GM12878 (cell line): ENCODE results near the gene ATG14. TPM values are rescaled to one million over a fixed set of nuclear protein-coding genes. Genes with fewer than 3 reads are reported as not detected.

Source experiments
- BRCA1 ChIP-seq: IDR thresholded peaks from 2 replicates; pipeline ENCODE4 v1.6.1; 2011; ENCODE audit warnings: low read depth, low read length, improper control_type of control experiment
- CBX3 ChIP-seq: fragments of 200-600 bp; sonication (generic); IDR thresholded peaks from 2 replicates; pipeline ENCODE4 v1.6.1; 2016; ENCODE audit warnings: low read depth, borderline replicate concordance
- FOS ChIP-seq: IDR thresholded peaks from 3 replicates; pipeline ENCODE4 v1.6.1; 2011; ENCODE audit warnings: borderline replicate concordance; ENCODE audit not compliant: insufficient read length; ENCODE audit errors: extremely low read depth
- IRF3 ChIP-seq: fragments of 450-650 bp; IDR thresholded peaks from 2 replicates; pipeline ENCODE4 v1.6.1; 2014; ENCODE audit warnings: mild to moderate bottlenecking
- MTA2 ChIP-seq: fragments of 450-650 bp; IDR thresholded peaks from 2 replicates; pipeline ENCODE4 v1.6.1; 2016; ENCODE audit warnings: low read depth, mild to moderate bottlenecking, moderate library complexity
- NFIC ChIP-seq: IDR thresholded peaks from 2 replicates; pipeline ENCODE4 v1.6.1; 2012; ENCODE audit warnings: low read depth, mild to moderate bottlenecking, inconsistent platforms, low read length, moderate library complexity
- PAX8 ChIP-seq: fragments of 450-650 bp; IDR thresholded peaks from 2 replicates; pipeline ENCODE4 v1.6.1; 2017; ENCODE audit warnings: mild to moderate bottlenecking, moderate library complexity
- SMARCA5 ChIP-seq: fragments of 450-650 bp; IDR thresholded peaks from 2 replicates; pipeline ENCODE4 v1.6.1; 2017; ENCODE audit warnings: mild to moderate bottlenecking
- SRF ChIP-seq, 2 experiments: IDR thresholded peaks; 2 replicates each; pipeline ENCODE4 v1.6.1; 2011; ENCODE audit warnings: low read depth in 2 of 2, low read length in 2 of 2, mild to moderate bottlenecking in 1 of 2, moderate library complexity in 1 of 2
- STAT3 ChIP-seq: IDR thresholded peaks from 2 replicates; pipeline ENCODE4 v1.6.1; 2011; ENCODE audit warnings: low read depth, low read length, improper control_type of control experiment
- SUZ12 ChIP-seq: fragments of 200-600 bp; sonication (generic); IDR thresholded peaks from one replicate; pipeline ENCODE4 v1.6.1; 2018; ENCODE audit warnings: antibody characterized with exemption, mild to moderate bottlenecking; ENCODE audit not compliant: unreplicated experiment
- ZNF207 ChIP-seq: fragments of 450-650 bp; IDR thresholded peaks from 2 replicates; pipeline ENCODE4 v1.6.1; 2014; ENCODE audit warnings: antibody characterized with exemption, mild to moderate bottlenecking, borderline replicate concordance
- polyA plus RNA-seq, 11 experiments: library from polyadenylated mRNA; depleted of rRNA in 4 of 11; unstranded in 6 of 11; stranded (reverse) in 5 of 11; fragments of >200 nt; fragmentation: Nextera tagmentation in 4 of 11; fragmentation: Illumina TruSeq in 1 of 11; extraction: Ambion mirVana in 4 of 11; extraction: Trizol in 1 of 11; gene quantifications; 1 replicate in 1 of 11; 2 replicates in 10 of 11; pipeline versions ENCODE4 v1.2.1 to v1.2.3, GENCODE V29; 2011 to 2016; ENCODE audit warnings: inconsistent platforms in 2 of 11, missing spikeins in 2 of 11, low read depth in 1 of 11
- total RNA-seq, 4 experiments: library from RNA; depleted of rRNA in 3 of 4; stranded (reverse); fragments of >200 nt in 3 of 4; fragmentation: Illumina TruSeq in 1 of 4; extraction: Trizol in 1 of 4; gene quantifications; 2 replicates each; pipeline versions ENCODE4 v1.2.1 to v1.2.3, GENCODE V29; 2013 to 2021
- TF ChIP-seq, protein P1 (sequence below), 3 experiments: IDR thresholded peaks in 2 of 3; conservative IDR thresholded peaks in 1 of 3; 2 replicates each; pipeline ENCODE4 v1.5.1; 2011; ENCODE audit warnings: low read depth in 3 of 3, low read length in 3 of 3, mild to moderate bottlenecking in 3 of 3, control low read depth in 2 of 3, moderate library complexity in 2 of 3, inconsistent platforms in 1 of 3, mixed read lengths in 1 of 3; ENCODE audit not compliant: control insufficient read depth in 2 of 3, insufficient read depth in 1 of 3; ENCODE audit errors: extremely low read depth in 1 of 3
- TF ChIP-seq, protein P2 (sequence below): fragments of 450-650 bp; IDR thresholded peaks from 2 replicates; pipeline ENCODE4 v1.6.1; 2017; ENCODE audit warnings: mild to moderate bottlenecking, moderate library complexity
- TF ChIP-seq, protein P3 (sequence below): fragments of 150-350 bp; IDR thresholded peaks from 2 replicates; pipeline ENCODE4 v1.6.1; 2016; ENCODE audit warnings: low read depth, low read length
- TF ChIP-seq, protein P4 (sequence below): fragments of 450-650 bp; IDR thresholded peaks from 2 replicates; pipeline ENCODE4 v1.6.1; 2017; ENCODE audit warnings: low read depth, mild to moderate bottlenecking, moderate library complexity

ATG14 gene
- total and polyA plus RNA-seq, 10 of the 15 experiments (the other 5 are each of a cell fraction or from before 2014, with no cell fraction given) = 1.1 to 6.4 (median 5.0) TPM

GRCh38 chr14:55411426-55412389 is at the start of gene ATG14 (continued):
- peak; percentile 63; the same call in 1 of the 2 replicates for TF ChIP-seq NFIC
- no peak for TF ChIP-seq IRF3
- TF ChIP-seq, protein P1, sequence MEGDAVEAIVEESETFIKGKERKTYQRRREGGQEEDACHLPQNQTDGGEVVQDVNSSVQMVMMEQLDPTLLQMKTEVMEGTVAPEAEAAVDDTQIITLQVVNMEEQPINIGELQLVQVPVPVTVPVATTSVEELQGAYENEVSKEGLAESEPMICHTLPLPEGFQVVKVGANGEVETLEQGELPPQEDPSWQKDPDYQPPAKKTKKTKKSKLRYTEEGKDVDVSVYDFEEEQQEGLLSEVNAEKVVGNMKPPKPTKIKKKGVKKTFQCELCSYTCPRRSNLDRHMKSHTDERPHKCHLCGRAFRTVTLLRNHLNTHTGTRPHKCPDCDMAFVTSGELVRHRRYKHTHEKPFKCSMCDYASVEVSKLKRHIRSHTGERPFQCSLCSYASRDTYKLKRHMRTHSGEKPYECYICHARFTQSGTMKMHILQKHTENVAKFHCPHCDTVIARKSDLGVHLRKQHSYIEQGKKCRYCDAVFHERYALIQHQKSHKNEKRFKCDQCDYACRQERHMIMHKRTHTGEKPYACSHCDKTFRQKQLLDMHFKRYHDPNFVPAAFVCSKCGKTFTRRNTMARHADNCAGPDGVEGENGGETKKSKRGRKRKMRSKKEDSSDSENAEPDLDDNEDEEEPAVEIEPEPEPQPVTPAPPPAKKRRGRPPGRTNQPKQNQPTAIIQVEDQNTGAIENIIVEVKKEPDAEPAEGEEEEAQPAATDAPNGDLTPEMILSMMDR (IDR thresholded peaks at IDR 0.05 in 2 of 3, conservative IDR thresholded peaks at IDR 0.05 in 1 of 3; ENCODE audit: control insufficient read depth in 2 of 3, extremely low read depth in 1 of 3, insufficient read depth in 1 of 3, low read depth in 3 of 3, low read length in 3 of 3) = no peak
- TF ChIP-seq, protein P2, sequence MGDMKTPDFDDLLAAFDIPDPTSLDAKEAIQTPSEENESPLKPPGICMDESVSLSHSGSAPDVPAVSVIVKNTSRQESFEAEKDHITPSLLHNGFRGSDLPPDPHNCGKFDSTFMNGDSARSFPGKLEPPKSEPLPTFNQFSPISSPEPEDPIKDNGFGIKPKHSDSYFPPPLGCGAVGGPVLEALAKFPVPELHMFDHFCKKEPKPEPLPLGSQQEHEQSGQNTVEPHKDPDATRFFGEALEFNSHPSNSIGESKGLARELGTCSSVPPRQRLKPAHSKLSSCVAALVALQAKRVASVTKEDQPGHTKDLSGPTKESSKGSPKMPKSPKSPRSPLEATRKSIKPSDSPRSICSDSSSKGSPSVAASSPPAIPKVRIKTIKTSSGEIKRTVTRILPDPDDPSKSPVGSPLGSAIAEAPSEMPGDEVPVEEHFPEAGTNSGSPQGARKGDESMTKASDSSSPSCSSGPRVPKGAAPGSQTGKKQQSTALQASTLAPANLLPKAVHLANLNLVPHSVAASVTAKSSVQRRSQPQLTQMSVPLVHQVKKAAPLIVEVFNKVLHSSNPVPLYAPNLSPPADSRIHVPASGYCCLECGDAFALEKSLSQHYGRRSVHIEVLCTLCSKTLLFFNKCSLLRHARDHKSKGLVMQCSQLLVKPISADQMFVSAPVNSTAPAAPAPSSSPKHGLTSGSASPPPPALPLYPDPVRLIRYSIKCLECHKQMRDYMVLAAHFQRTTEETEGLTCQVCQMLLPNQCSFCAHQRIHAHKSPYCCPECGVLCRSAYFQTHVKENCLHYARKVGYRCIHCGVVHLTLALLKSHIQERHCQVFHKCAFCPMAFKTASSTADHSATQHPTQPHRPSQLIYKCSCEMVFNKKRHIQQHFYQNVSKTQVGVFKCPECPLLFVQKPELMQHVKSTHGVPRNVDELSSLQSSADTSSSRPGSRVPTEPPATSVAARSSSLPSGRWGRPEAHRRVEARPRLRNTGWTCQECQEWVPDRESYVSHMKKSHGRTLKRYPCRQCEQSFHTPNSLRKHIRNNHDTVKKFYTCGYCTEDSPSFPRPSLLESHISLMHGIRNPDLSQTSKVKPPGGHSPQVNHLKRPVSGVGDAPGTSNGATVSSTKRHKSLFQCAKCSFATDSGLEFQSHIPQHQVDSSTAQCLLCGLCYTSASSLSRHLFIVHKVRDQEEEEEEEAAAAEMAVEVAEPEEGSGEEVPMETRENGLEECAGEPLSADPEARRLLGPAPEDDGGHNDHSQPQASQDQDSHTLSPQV = no peak
- 0 out of 4 replicates have a peak, but pooled peaks of 1 of the 2 experiments have one; percentile 34 for TF ChIP-seq SRF (IDR thresholded peaks at IDR 0.05; ENCODE audit: low read depth in 2 of 2, low read length in 2 of 2)
- TF ChIP-seq, protein P3, sequence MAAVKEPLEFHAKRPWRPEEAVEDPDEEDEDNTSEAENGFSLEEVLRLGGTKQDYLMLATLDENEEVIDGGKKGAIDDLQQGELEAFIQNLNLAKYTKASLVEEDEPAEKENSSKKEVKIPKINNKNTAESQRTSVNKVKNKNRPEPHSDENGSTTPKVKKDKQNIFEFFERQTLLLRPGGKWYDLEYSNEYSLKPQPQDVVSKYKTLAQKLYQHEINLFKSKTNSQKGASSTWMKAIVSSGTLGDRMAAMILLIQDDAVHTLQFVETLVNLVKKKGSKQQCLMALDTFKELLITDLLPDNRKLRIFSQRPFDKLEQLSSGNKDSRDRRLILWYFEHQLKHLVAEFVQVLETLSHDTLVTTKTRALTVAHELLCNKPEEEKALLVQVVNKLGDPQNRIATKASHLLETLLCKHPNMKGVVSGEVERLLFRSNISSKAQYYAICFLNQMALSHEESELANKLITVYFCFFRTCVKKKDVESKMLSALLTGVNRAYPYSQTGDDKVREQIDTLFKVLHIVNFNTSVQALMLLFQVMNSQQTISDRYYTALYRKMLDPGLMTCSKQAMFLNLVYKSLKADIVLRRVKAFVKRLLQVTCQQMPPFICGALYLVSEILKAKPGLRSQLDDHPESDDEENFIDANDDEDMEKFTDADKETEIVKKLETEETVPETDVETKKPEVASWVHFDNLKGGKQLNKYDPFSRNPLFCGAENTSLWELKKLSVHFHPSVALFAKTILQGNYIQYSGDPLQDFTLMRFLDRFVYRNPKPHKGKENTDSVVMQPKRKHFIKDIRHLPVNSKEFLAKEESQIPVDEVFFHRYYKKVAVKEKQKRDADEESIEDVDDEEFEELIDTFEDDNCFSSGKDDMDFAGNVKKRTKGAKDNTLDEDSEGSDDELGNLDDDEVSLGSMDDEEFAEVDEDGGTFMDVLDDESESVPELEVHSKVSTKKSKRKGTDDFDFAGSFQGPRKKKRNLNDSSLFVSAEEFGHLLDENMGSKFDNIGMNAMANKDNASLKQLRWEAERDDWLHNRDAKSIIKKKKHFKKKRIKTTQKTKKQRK = no peak
- TF ChIP-seq CBX3 = no peak
- TF ChIP-seq ZNF207 = no peak; the same call in 1 of the 2 replicates
- TF ChIP-seq PAX8 = no peak
- TF ChIP-seq STAT3 = no peak
- no peak for TF ChIP-seq SUZ12
- TF ChIP-seq, protein P4, sequence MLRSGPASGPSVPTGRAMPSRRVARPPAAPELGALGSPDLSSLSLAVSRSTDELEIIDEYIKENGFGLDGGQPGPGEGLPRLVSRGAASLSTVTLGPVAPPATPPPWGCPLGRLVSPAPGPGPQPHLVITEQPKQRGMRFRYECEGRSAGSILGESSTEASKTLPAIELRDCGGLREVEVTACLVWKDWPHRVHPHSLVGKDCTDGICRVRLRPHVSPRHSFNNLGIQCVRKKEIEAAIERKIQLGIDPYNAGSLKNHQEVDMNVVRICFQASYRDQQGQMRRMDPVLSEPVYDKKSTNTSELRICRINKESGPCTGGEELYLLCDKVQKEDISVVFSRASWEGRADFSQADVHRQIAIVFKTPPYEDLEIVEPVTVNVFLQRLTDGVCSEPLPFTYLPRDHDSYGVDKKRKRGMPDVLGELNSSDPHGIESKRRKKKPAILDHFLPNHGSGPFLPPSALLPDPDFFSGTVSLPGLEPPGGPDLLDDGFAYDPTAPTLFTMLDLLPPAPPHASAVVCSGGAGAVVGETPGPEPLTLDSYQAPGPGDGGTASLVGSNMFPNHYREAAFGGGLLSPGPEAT = peak; percentile 99
- TF ChIP-seq SMARCA5 = no peak
- no peak for TF ChIP-seq FOS
- peak; percentile 45; the same call in 1 of the 2 replicates for TF ChIP-seq MTA2
- TF ChIP-seq BRCA1 = no peak
